K562 (cell line): Measurements from ENCODE around the gene MAGIX. TPM values are rescaled to one million over a fixed set of nuclear protein-coding genes. Genes with fewer than 3 reads are reported as not detected.
A peak's percentile ranks its signal among the peaks of the same experiment; 100 is the strongest.

Experiments used
- ATF2 ChIP-seq: sonication (generic); formaldehyde crosslinking; IDR thresholded peaks from 2 replicates; pipeline ENCODE4 v1.8.1; 2022; ENCODE audit warnings: missing genetic modification reagents
- FOXA3 ChIP-seq, 2 experiments: fragments of 450-650 bp in 1 of 2; sonication (generic) in 1 of 2; formaldehyde crosslinking; IDR thresholded peaks in 1 of 2; conservative IDR thresholded peaks in 1 of 2; 2 replicates each; pipeline versions ENCODE4 v1.4.0 to v1.8.0; 2020 to 2022; ENCODE audit warnings: mild to moderate bottlenecking in 2 of 2, missing genetic modification reagents in 1 of 2
- MGA ChIP-seq: fragments of 450-650 bp; IDR thresholded peaks from 2 replicates; pipeline ENCODE4 v1.6.1; 2016; ENCODE audit warnings: mild to moderate bottlenecking, moderate library complexity
- NBN ChIP-seq: fragments of 450-650 bp; IDR thresholded peaks from 2 replicates; pipeline ENCODE4 v1.6.1; 2016; ENCODE audit warnings: low read depth, mild to moderate bottlenecking
- OTX1 ChIP-seq: fragments of 450-650 bp; formaldehyde crosslinking; IDR thresholded peaks from 2 replicates; pipeline ENCODE4 v1.4.0; 2022; ENCODE audit warnings: mild to moderate bottlenecking
- PPARD ChIP-seq: fragments of 250-450 bp; sonication (Bioruptor Pico); IDR thresholded peaks from 2 replicates; pipeline ENCODE4 v1.8.0; 2022; ENCODE audit warnings: inconsistent platforms, mild to moderate bottlenecking, moderate library complexity
- SMARCC2 ChIP-seq: fragments of 450-650 bp; IDR thresholded peaks from 2 replicates; pipeline ENCODE4 v1.6.1; 2017; ENCODE audit warnings: antibody characterized with exemption, moderate library complexity, mild to moderate bottlenecking, low read depth
- TAF7 ChIP-seq: fragments of 450-650 bp; IDR thresholded peaks from 2 replicates; pipeline ENCODE4 v1.6.1; 2016; ENCODE audit warnings: missing genetic modification characterization, missing compliant biosample characterization
- UBTF ChIP-seq, 2 experiments: IDR thresholded peaks; 2 replicates each; pipeline ENCODE4 v1.6.1; 2012; ENCODE audit warnings: improper control_type of control experiment in 2 of 2, low read depth in 2 of 2, low read length in 2 of 2, borderline replicate concordance in 1 of 2
- ZNF274 ChIP-seq: IDR thresholded peaks from 2 replicates; pipeline ENCODE4 v1.6.1; 2011; ENCODE audit warnings: low read depth, mild to moderate bottlenecking, low read length, moderate library complexity, borderline replicate concordance
- polyA plus RNA-seq, 8 experiments: library from polyadenylated mRNA; depleted of rRNA in 4 of 8; stranded (reverse) in 5 of 8; unstranded in 3 of 8; fragments of >200 nt; fragmentation: Nextera tagmentation in 2 of 8; fragmentation: Illumina TruSeq in 1 of 8; extraction: Ambion mirVana in 2 of 8; extraction: Trizol in 1 of 8; gene quantifications; 2 replicates each; pipeline versions ENCODE4 v1.2.1 to v1.2.3, GENCODE V29; 2011 to 2014; ENCODE audit warnings: inconsistent platforms in 1 of 8, missing spikeins in 1 of 8
- total RNA-seq, 7 experiments: library from RNA; depleted of rRNA in 6 of 7; stranded (reverse); fragments of >200 nt in 6 of 7; fragmentation: Illumina TruSeq in 2 of 7; extraction: Trizol in 2 of 7; gene quantifications; 2 replicates each; pipeline versions ENCODE4 v1.2.1 to v1.2.3, GENCODE V29; 2011 to 2021; ENCODE audit warnings: low replicate concordance in 1 of 7

The MAGIX gene
- total and polyA plus RNA-seq, 9 of the 15 experiments (the other 6 are each of a cell fraction or from before 2014, with no cell fraction given), result 0.08 to 3.5 (median 0.47) TPM

- TF ChIP-seq MGA (no peak), FOXA3 (CRISPR knock-in tag; conservative IDR thresholded peaks at IDR 0.05 in 1 of 2, IDR thresholded peaks at IDR 0.05 in 1 of 2) (no peak), UBTF (IDR thresholded peaks at IDR 0.05; ENCODE audit: borderline replicate concordance in 1 of 2, low read depth in 2 of 2, low read length in 2 of 2) (0 out of 4 replicates have a peak, but pooled peaks of 1 of the 2 experiments have one; percentile 31), ATF2 (CRISPR knock-in tag) (no peak), NBN (no peak), TAF7 (tag) (no peak), ZNF274 (no peak), SMARCC2 (no peak), OTX1 (CRISPR knock-in tag) (no peak), PPARD (CRISPR knock-in tag) (no peak)
Measured at GRCh38 chrX:49186125-49187027, 23.8 kb downstream of the MAGIX start, which contains the start of gene PRICKLE3 (continued).
